Activated CD8-positive, alpha-beta memory T cell treated with anti-CD3 and anti-CD28 coated beads for 1 hour (primary cell): ENCODE results near the gene ZFHX3.

Experiments used
- DNase-seq, 2 donors: peaks; one replicate each; pipeline ENCODE4 v3.0.0-alpha.2; 2020; ENCODE audit warnings: low read depth in 1 of 2; ENCODE audit errors: extremely low read depth in 1 of 2

Gene ZFHX3

GRCh38 chr16:72978212-72978611 is 69.7 kb downstream of the ZFHX3 start:
- no peak for DNase-seq

DNA sequence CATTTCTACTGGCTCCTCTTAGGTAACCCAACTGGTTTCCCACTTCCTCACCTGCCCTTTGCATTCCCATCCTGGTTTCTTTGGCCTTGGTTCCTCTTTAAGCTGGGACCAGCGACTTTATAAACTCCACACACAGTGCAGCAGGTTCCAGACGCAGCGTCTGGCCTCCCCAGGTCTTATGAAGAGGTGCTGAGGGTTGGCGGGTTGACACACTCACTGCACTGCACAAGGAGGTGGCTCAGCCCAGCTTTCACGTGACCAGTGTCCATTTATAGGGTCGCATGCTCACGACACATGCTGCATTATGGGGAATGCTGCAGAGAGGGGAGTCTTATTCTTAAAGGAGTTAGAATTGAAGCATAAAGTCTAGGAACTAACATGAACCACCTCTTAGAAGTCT is 70.8 kb downstream of the ZFHX3 start:
- DNase-seq = no peak

GRCh38 chr16:72976438-72977064 is 71.4 kb downstream of the ZFHX3 start:
- DNase-seq = no peak

- DNase-seq = no peak
Measured at GRCh38 chr16:72975809-72976437, 72.0 kb downstream of the ZFHX3 start.

- no peak for DNase-seq
Measured at GRCh38 chr16:72974142-72974769, 73.7 kb downstream of the ZFHX3 start.

DNA sequence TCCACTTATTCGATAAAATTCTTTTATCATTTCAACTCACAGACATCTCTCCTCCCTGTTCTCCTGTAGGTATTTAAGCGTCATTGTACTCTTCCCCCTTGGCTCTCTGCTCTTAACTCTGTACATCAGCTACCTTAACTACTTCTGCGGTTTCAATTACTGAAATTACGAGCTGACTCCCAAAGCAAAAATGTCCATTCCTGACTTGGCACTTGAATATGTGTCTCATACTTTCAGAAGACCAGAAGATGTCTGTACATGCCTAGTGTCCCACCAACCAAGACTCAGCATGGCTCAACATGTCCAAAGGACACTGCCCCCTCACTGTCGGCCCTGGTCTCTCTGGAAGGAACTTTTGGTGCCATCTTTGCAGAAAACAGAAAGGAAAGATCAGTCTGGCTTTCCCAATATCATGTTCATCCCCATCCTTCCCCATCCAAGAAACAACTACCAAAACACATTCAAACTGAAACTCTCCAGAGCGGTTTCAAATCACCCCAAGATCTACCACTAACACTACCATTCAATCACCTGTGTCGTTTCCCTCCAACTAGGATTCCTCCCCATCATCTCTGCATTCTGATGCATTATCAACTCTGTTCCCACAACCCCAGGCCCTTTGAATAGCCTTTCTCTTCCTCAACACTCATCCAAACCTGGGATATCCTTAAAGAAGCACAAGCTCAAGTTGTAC is 74.9 kb downstream of the ZFHX3 start:
- DNase-seq = no peak

GRCh38 chr16:72971370-72971769 is 76.6 kb downstream of the ZFHX3 start:
- no peak for DNase-seq

DNA sequence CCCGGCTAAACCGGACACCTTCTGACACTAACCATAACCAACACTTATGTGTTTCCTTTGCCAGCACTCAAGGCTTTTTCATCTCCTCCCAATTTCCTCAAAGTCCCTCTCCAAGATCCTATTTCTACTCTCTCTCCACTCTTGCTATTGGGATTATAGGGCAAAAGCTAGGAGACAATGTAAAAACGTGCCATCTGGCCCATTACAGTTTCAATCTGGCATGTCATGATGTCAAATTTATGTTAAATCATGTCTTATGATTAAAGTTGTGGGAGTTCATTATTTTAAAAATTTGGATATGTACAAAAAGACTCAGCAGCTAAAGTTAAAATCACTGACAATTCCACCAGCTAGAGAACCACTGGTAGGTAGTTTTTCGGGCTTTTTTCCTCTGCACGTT is 77.3 kb downstream of the ZFHX3 start:
- no peak for DNase-seq

DNA sequence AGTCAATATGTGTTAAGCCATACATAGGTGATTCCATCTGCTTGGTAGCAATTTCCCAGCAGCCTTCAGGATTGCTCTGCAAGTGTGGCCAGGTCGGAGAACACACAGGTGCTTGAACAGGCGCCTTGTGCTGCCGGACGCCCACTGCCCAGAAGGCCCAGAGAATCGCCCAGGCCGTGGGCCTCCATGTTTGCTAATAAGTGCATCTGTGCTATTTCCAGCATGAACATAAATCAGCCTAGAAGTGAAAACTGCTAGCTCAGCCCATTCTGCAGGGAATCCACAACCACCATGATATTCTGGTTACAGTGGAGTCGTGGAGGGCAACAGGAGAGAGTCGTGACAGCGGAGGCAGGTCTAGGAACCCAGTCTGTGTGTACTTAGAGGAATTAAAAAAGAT is 78.1 kb downstream of the ZFHX3 start:
- DNase-seq = no peak

- DNase-seq = no peak
Measured at GRCh38 chr16:72969146-72969545, 78.8 kb downstream of the ZFHX3 start.

DNA sequence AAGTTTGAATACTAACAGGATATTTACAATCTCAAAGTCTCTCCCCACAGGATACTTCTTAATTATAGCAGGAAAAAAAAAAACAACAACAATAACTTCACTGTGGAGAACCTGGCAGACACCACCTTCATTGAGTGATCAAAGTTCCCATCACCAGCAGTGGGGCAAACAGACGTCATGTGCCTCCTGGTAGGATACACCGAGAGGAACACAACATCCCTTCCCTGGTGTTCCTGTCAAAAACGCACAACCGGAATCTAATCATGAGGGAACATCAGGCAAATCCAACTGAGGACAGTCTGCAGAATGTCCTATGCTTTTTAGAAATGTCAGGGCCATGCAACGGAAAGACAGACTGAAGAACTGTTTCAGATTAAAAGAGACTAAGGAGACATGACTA is 80.0 kb downstream of the ZFHX3 start:
- no peak for DNase-seq

DNA sequence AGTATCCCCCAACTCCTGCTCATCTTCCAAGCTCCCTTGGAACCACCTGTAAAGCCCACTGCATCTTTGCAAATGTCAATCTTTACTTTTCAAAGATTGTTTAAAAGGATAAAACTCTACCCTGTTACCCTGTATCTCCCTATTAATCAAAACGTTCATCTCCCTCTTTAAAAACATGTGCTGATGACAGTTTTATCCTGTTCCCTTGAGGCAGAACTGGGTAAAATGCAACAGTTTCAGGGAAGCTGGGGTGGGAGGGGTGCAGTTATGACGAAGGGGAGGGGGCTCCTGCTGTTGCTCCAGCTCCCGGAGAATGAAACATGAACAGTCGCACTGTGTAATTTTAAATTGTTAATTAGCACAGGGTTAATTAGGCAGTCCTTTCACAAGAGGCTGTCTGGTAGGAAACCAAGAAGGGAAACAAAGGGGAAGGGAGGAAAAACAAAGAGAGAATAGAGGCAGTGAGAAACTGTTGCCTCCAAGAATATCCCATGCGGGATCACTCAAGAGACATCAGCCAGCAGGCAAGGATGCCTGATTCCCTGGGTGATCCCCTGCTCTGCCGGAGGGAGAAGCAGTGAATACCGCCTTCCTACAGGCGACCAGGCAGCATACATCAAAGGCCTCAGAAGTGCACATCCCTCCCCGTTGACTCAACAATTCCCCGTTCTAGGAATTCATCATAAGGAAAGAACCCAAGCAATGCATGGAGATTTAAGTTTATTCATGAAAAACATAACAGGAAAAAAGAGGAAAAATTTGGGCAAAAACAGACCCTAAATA is 84.2 kb downstream of the ZFHX3 start:
- no peak for DNase-seq

DNA sequence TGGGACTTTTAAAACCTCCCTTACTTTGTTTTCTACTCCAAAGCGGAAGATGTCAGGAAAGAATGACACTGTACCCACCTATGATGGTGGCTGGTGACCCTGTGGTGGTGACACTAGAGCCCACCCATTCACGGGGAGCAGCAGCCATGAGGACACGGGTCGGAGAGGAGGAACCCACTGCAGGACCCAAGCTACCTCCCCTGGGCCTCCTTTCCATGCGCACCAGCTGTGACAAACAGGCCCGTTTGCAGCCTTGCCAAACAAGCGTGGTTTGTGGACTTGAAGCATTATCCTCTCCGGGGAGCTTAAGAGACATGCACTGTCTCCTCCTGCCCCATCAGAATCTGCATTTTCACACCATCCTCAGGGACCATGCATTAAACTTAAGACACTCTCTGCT is 85.6 kb downstream of the ZFHX3 start:
- DNase-seq = no peak

DNA sequence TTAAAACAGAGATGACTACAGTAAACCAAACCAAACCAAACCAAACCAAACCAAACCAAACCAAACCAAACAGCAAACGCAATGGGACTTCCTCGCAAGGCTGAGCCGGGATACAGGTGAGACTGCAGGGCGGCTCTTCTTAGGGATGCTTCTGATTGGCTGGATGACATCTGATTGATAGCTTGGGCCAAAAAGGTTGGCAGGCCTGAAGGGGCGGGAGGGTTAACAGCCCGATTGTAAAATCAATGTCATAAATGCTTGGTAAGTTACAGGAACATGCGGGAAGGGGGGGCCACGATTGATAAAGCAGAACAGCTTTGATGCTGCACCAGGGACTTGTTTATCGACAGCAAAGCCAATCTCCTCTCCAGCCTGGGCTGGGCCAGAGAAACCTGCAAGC is 86.1 kb downstream of the ZFHX3 start:
- no peak for DNase-seq

- DNase-seq = no peak
Measured at GRCh38 chr16:72961115-72961832, 86.7 kb downstream of the ZFHX3 start.

DNA sequence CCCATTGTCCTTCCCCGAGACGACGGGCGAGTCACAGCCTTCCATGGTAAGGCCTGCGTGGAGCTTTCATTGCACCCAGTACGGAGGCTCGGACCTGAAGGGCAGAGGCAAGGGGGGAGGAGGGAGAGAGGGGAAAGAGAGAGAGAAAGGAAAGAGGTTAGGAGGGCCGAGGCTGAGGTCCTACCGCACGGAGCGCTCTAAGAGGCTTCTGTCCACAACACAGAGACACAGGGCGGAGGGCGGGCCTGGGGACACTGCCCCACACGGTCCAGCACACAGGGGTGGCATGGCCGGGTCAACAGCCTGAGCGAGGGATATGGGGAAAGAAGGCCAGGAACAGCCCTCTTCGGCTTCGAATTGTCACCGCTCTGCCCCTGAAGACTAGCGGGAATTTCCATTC is 87.8 kb downstream of the ZFHX3 start:
- DNase-seq = no peak

GRCh38 chr16:72959301-72959996 is 88.5 kb downstream of the ZFHX3 start:
- no peak for DNase-seq

DNA sequence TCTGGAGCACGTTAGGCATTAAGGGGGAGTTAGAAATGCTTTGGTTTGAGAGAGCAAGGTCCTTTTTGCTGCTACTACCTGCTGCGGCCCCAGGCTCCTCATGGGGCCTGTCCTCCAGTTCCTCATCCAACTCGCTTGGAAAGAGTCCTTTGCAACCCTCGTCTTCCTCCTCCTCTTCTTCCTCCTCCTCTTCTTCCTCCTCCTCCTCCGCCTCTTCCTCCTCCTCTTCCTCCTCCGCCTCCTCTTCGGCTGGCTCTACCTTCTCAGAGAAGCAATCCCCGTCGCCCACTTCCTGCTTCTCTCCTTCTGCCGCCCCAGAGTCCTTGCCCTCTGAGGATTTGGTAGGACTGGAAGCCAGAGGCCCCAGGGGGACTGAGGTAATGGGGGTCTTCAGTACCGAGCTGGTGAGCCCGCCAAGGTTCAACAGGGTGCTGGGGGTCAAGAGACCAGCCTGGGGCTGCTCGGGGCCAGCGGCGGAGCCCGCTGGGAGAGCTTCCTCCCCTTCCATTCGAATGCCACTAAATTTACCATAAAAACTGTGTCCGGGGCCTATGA is 89.3 kb downstream of the ZFHX3 start:
- no peak for DNase-seq
